ENCODE data around the gene HDAC4.

HDAC4 gene

DNA sequence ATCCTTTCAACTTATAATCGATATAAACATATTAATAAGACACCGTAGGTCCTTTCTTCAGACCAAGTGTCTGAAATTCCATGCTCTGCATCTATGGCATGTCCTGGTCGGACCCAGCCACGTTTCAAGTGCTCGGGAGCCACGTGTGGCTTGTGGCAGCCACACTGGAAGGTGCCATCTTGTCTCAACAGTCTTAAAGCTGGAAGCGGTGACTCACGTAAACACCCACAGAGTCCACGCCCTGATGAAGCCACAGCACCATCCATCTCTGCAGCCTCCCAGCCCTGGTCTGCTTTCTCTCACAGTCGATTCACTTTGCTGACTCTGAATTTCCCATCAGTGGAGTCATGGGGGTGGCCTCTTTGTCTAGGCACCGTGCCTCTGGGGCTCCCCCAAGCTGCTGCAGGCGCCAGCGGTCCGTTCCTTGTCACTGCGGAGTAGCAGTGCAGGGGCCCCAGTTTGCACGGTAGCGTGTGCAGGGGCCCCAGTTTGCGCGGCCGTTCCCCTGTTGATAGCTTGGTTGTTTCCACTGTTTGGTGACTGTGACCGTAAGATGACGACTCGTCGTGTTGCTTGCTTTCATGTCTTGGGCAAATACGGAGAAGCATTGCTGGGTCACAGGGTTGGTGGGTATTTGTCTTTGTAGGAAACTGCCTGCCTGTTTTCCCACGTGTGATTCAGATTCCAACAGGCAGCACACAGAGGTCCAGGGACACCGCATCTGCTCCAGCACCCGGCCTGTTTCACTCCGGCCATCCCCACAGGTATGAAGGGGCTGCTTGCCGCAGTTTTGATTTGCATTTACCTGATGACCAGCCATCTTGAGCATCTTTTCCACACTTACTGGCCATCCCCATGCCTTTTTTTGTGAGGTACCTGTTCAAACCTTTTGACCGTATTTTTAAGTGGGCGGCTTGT is 240.3 kb downstream of the HDAC4 start:
- Histone ChIP-seq H3K4me3 (ENCODE audit: low read depth in 1 of 5, low read length in 5 of 5) (no peak overlapping the region), H3K4me1 (ENCODE audit: control insufficient read depth in 5 of 5, insufficient read depth in 5 of 5, low read length in 5 of 5) (peaks cover 0 to 15% (median 3%) of the 10 kb centered on the region in 5 donors), H3K27me3 (ENCODE audit: control insufficient read depth in 5 of 5, insufficient read depth in 4 of 5, low read length in 5 of 5) (no peaks in the 10 kb centered on the region), H3K36me3 (ENCODE audit: control insufficient read depth in 5 of 5, insufficient read depth in 5 of 5, low read length in 5 of 5) (peaks cover 0 to 63% (median 46%) of the 10 kb centered on the region in 5 donors), H3K27ac (ENCODE audit: low read depth, low read length) (no peak overlapping the region), H3K9ac (ENCODE audit: low read length in 5 of 5) (no peak overlapping the region), H3K9me3 (ENCODE audit: control insufficient read depth in 5 of 5, low read length in 5 of 5) (no peaks in the 10 kb centered on the region)

- H3K4me1 ChIP-seq (ENCODE audit: control insufficient read depth in 5 of 5, insufficient read depth in 5 of 5, low read length in 5 of 5), result peaks cover 0 to 15% (median 3%) of the 10 kb centered on the region in 5 donors
- no peak overlapping the region for H3K9ac ChIP-seq (ENCODE audit: low read length in 5 of 5)
- no peaks in the 10 kb centered on the region for H3K9me3 ChIP-seq (ENCODE audit: control insufficient read depth in 5 of 5, low read length in 5 of 5)
- H3K27me3 ChIP-seq (ENCODE audit: control insufficient read depth in 5 of 5, insufficient read depth in 4 of 5, low read length in 5 of 5), result no peaks in the 10 kb centered on the region
- no peak overlapping the region for H3K4me3 ChIP-seq (ENCODE audit: low read depth in 1 of 5, low read length in 5 of 5)
- H3K36me3 ChIP-seq (ENCODE audit: control insufficient read depth in 5 of 5, insufficient read depth in 5 of 5, low read length in 5 of 5), result peaks cover 0 to 73% (median 56%) of the 10 kb centered on the region in 5 donors
- H3K27ac ChIP-seq (ENCODE audit: low read depth, low read length), result no peak overlapping the region
These were observed 241.3 kb downstream of the HDAC4 start for GRCh38 chr2:239159476-239159911.

DNA sequence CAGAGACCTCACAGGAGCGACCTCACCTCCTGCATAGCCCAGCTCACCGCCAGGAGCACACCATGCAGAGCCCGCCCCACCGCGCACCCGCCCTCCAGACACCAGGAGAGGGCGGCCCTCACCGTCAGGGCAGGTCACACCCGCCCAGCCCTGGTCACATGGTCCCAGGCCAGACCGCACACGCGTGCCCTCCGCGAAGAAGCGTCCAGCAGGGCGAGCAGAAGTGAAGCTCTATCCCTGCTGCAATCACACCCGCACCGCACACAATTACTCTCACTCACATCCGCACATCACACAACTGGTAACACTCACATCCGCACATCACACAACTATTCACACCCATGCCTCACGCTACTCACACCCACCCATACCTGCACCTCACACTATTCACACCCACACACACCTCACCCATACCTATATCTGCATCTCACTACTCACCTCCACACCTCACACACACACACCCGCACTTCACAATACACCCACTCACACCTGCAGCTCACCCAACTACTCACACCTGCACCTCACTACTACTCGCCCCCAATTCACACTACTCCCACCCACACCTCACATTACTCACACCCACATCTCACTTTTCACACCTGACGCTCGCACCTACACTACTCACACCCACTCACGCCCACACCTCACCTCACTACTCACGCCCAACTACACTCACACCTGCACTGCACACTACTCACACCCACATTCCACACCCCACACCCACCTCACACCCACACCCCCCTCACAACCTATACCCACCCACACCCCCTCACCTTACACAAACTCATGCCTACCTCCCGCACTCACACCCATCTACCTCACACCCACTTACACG is 242.0 kb downstream of the HDAC4 start:
- peaks cover 0 to 15% (median 3%) of the 10 kb centered on the region in 5 donors for H3K4me1 ChIP-seq (ENCODE audit: control insufficient read depth in 5 of 5, insufficient read depth in 5 of 5, low read length in 5 of 5)
- H3K36me3 ChIP-seq (ENCODE audit: control insufficient read depth in 5 of 5, insufficient read depth in 5 of 5, low read length in 5 of 5), result peaks cover 0 to 79% (median 62%) of the 10 kb centered on the region in 5 donors
- H3K9me3 ChIP-seq (ENCODE audit: control insufficient read depth in 5 of 5, low read length in 5 of 5), result no peaks in the 10 kb centered on the region
- no peak overlapping the region for H3K27ac ChIP-seq (ENCODE audit: low read depth, low read length)
- no peak overlapping the region for H3K4me3 ChIP-seq (ENCODE audit: low read depth in 1 of 5, low read length in 5 of 5)
- no peaks in the 10 kb centered on the region for H3K27me3 ChIP-seq (ENCODE audit: control insufficient read depth in 5 of 5, insufficient read depth in 4 of 5, low read length in 5 of 5)
- no peak overlapping the region for H3K9ac ChIP-seq (ENCODE audit: low read length in 5 of 5)

GRCh38 chr2:239157771-239158170 is 243.0 kb downstream of the HDAC4 start:
- no peak overlapping the region for H3K9ac ChIP-seq (ENCODE audit: low read length in 5 of 5)
- peaks cover 0 to 15% (median 3%) of the 10 kb centered on the region in 5 donors for H3K4me1 ChIP-seq (ENCODE audit: control insufficient read depth in 5 of 5, insufficient read depth in 5 of 5, low read length in 5 of 5)
- H3K4me3 ChIP-seq (ENCODE audit: low read depth in 1 of 5, low read length in 5 of 5), result no peak overlapping the region
- H3K36me3 ChIP-seq (ENCODE audit: control insufficient read depth in 5 of 5, insufficient read depth in 5 of 5, low read length in 5 of 5), result peaks cover 0 to 77% (median 61%) of the 10 kb centered on the region in 5 donors
- H3K27me3 ChIP-seq (ENCODE audit: control insufficient read depth in 5 of 5, insufficient read depth in 4 of 5, low read length in 5 of 5), result no peaks in the 10 kb centered on the region
- no peaks in the 10 kb centered on the region for H3K9me3 ChIP-seq (ENCODE audit: control insufficient read depth in 5 of 5, low read length in 5 of 5)
- no peak overlapping the region for H3K27ac ChIP-seq (ENCODE audit: low read depth, low read length)

- H3K9ac ChIP-seq (ENCODE audit: low read length in 5 of 5), result no peak overlapping the region
- no peaks in the 10 kb centered on the region for H3K9me3 ChIP-seq (ENCODE audit: control insufficient read depth in 5 of 5, low read length in 5 of 5)
- H3K4me3 ChIP-seq (ENCODE audit: low read depth in 1 of 5, low read length in 5 of 5), result no peak overlapping the region
- H3K27ac ChIP-seq (ENCODE audit: low read depth, low read length), result no peak overlapping the region
- peaks cover 0 to 77% (median 60%) of the 10 kb centered on the region in 5 donors for H3K36me3 ChIP-seq (ENCODE audit: control insufficient read depth in 5 of 5, insufficient read depth in 5 of 5, low read length in 5 of 5)
- no peaks in the 10 kb centered on the region for H3K27me3 ChIP-seq (ENCODE audit: control insufficient read depth in 5 of 5, insufficient read depth in 4 of 5, low read length in 5 of 5)
- peaks cover 0 to 15% (median 3%) of the 10 kb centered on the region in 5 donors for H3K4me1 ChIP-seq (ENCODE audit: control insufficient read depth in 5 of 5, insufficient read depth in 5 of 5, low read length in 5 of 5)
These were observed 243.6 kb downstream of the HDAC4 start for GRCh38 chr2:239157269-239157668.

DNA sequence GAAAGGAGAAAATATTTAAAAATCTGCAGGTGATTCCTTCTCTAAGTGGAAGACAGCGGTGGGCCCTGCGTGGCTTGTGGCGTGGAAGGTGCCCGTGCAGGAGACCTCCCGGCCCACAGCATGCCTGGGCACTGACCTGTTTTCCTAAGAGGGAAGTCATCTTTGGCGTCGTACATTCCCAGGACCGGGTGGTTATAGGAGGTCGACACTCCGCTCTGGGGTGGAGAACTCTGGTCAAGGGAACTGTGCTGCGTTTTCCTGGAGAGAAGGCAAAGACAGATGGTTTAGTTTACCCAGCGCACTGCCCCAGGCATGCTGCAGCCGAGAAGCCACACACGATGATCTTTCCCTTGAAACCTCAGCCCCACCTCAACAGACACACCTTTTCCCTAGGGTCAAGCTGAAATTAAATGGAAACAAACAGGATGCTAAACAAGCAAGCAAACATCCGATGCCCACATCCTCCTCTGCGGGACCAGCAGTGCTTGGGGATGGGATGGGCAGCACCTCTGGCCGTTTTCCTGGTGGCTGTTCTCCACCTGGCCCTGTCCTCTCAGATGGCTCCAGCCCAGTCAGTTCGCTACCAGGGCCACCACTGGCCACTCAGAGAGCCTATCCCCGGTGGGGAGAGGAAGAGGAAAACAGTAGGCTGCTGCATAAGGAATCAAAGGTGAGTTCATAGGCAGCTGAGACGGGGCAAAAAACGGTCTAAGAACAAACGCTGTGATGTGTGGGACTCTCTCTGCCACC is 244.1 kb downstream of the HDAC4 start:
- no peak overlapping the region for H3K9ac ChIP-seq (ENCODE audit: low read length in 5 of 5)
- no peaks in the 10 kb centered on the region for H3K27me3 ChIP-seq (ENCODE audit: control insufficient read depth in 5 of 5, insufficient read depth in 4 of 5, low read length in 5 of 5)
- H3K27ac ChIP-seq (ENCODE audit: low read depth, low read length), result no peak overlapping the region
- H3K36me3 ChIP-seq (ENCODE audit: control insufficient read depth in 5 of 5, insufficient read depth in 5 of 5, low read length in 5 of 5), result peaks cover 0 to 75% (median 58%) of the 10 kb centered on the region in 5 donors
- no peak overlapping the region for H3K4me3 ChIP-seq (ENCODE audit: low read depth in 1 of 5, low read length in 5 of 5)
- no peaks in the 10 kb centered on the region for H3K9me3 ChIP-seq (ENCODE audit: control insufficient read depth in 5 of 5, low read length in 5 of 5)
- H3K4me1 ChIP-seq (ENCODE audit: control insufficient read depth in 5 of 5, insufficient read depth in 5 of 5, low read length in 5 of 5), result peaks cover under 1 to 15% (median 3%) of the 10 kb centered on the region in 5 donors

DNA sequence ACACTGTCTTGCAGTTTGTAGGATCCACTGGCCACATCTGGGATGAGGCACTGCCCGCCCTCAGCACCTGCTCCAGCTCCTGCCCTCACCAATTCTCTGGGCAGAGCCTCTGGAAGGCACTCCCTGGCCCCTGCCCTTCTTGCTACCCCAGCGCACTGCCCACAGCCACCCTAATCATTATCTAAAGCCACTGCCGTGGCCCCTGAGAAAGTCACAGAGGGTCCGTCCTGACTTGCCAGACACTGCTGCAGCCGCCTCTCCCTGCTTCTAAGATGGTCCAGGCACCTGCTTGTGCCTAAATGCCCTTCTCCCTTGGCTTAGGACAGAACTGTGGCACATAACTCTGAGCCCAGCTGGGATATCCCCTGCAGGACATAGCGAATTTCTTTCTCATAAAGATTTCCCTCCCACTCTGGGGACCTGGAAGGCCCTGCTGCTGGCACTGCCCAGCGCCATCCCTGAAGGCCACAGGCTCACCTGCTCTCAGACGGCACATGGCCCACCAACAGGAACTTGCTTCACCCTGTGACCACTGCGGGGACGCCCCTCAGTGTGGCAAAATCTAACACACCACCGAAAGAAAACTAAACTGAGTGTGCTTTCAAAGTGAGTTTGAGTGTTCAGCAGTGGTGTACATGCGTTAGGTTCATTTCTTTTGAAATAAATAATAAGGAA is 244.9 kb downstream of the HDAC4 start:
- Histone ChIP-seq H3K9ac (ENCODE audit: low read length in 5 of 5) (no peak overlapping the region), H3K9me3 (ENCODE audit: control insufficient read depth in 5 of 5, low read length in 5 of 5) (no peaks in the 10 kb centered on the region), H3K4me3 (ENCODE audit: low read depth in 1 of 5, low read length in 5 of 5) (no peak overlapping the region), H3K27me3 (ENCODE audit: control insufficient read depth in 5 of 5, insufficient read depth in 4 of 5, low read length in 5 of 5) (no peaks in the 10 kb centered on the region), H3K4me1 (ENCODE audit: control insufficient read depth in 5 of 5, insufficient read depth in 5 of 5, low read length in 5 of 5) (peaks cover 2 to 15% (median 3%) of the 10 kb centered on the region in 5 donors), H3K36me3 (ENCODE audit: control insufficient read depth in 5 of 5, insufficient read depth in 5 of 5, low read length in 5 of 5) (peaks cover 0 to 73% (median 54%) of the 10 kb centered on the region in 5 donors), H3K27ac (ENCODE audit: low read depth, low read length) (no peak overlapping the region)

DNA sequence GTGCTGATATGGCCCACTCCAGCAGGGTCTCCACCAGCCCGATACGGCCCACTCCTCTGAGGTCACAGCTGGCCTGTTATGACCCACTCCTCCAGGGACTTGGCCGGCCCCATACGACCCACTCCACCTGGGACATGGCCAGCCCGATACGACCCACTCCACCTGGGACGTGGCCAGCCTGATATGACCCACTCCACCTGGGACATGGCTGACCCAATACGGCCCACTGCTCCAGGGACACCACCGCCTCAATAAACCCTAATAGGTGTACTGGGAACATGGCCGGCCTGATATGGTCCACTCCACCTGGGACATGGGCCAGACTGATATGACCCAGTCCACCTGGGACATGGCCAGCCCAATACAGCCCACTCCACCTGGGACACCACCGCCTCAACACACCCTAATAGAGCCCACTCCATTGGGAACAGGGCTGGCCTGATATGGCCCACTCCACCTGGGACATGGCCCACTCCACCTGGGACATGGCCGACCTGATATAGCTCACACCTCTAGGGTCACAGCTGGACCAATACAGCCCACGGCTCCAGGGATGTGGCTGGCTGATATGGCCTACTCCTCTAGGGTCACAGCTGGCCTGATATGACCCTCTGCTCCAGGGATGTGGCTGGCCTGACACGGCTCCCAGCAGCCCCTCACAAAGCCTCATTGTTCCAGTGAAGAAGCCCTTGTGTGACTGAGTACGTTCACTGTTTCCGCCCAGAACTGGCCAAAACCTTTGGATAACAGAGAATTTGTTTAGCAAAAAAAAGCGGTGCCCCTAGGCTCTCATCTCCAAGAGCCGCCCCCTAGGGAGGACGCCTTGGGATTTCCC is 245.6 kb downstream of the HDAC4 start:
- Histone ChIP-seq H3K9ac (ENCODE audit: low read length in 5 of 5) (no peak overlapping the region), H3K4me3 (ENCODE audit: low read depth in 1 of 5, low read length in 5 of 5) (no peak overlapping the region), H3K36me3 (ENCODE audit: control insufficient read depth in 5 of 5, insufficient read depth in 5 of 5, low read length in 5 of 5) (peaks cover 0 to 71% (median 53%) of the 10 kb centered on the region in 5 donors), H3K4me1 (ENCODE audit: control insufficient read depth in 5 of 5, insufficient read depth in 5 of 5, low read length in 5 of 5) (peaks cover 2 to 15% (median 3%) of the 10 kb centered on the region in 5 donors), H3K9me3 (ENCODE audit: control insufficient read depth in 5 of 5, low read length in 5 of 5) (no peaks in the 10 kb centered on the region), H3K27me3 (ENCODE audit: control insufficient read depth in 5 of 5, insufficient read depth in 4 of 5, low read length in 5 of 5) (no peaks in the 10 kb centered on the region), H3K27ac (ENCODE audit: low read depth, low read length) (no peak overlapping the region)
